ENCODE measurements around the gene EEF1AKMT4. TPM values are rescaled to one million over a fixed set of nuclear protein-coding genes. Genes with fewer than 3 reads are reported as not detected.
"Not testable (repeated sequence)": the region's sequence is repeated elsewhere in the genome, so short reads cannot be mapped to it uniquely, and the experiment has no call there.

The EEF1AKMT4 gene
- polyA plus RNA-seq, 2 of the 4 experiments (the other 2 are of a cell fraction) = 9.8 to 12.7 TPM

DNA sequence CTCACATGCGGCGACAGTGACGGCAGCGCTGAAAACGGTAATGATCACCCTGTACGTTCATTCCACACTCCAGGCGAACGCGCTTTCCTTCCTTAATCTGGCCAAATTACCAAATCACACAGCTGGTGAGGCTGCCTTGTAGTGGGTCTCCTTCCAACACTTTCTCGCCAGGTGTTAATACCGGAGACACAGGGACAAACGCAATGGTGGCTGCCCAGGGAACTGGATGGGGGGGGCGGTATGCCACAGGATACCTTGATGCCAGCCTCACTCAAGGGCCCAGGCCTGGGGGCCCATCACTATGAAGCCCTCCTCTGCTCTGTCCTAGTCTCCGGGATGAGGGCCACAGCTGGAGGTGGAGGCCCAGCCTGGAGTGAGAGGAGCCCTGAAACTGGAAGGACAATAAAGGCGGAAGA lies 13.3 kb downstream of the EEF1AKMT4 start (continued):
- TF ChIP-seq HOXB13 (CRISPR knock-in tag; IDR thresholded peaks at IDR 0.05; ENCODE audit: low read depth) (no peak), HOXA7 (CRISPR knock-in tag; IDR thresholded peaks at IDR 0.05) (no peak)
- TF ChIP-seq, protein P1, sequence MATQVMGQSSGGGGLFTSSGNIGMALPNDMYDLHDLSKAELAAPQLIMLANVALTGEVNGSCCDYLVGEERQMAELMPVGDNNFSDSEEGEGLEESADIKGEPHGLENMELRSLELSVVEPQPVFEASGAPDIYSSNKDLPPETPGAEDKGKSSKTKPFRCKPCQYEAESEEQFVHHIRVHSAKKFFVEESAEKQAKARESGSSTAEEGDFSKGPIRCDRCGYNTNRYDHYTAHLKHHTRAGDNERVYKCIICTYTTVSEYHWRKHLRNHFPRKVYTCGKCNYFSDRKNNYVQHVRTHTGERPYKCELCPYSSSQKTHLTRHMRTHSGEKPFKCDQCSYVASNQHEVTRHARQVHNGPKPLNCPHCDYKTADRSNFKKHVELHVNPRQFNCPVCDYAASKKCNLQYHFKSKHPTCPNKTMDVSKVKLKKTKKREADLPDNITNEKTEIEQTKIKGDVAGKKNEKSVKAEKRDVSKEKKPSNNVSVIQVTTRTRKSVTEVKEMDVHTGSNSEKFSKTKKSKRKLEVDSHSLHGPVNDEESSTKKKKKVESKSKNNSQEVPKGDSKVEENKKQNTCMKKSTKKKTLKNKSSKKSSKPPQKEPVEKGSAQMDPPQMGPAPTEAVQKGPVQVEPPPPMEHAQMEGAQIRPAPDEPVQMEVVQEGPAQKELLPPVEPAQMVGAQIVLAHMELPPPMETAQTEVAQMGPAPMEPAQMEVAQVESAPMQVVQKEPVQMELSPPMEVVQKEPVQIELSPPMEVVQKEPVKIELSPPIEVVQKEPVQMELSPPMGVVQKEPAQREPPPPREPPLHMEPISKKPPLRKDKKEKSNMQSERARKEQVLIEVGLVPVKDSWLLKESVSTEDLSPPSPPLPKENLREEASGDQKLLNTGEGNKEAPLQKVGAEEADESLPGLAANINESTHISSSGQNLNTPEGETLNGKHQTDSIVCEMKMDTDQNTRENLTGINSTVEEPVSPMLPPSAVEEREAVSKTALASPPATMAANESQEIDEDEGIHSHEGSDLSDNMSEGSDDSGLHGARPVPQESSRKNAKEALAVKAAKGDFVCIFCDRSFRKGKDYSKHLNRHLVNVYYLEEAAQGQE (IDR thresholded peaks at IDR 0.05) = no peak

DNA sequence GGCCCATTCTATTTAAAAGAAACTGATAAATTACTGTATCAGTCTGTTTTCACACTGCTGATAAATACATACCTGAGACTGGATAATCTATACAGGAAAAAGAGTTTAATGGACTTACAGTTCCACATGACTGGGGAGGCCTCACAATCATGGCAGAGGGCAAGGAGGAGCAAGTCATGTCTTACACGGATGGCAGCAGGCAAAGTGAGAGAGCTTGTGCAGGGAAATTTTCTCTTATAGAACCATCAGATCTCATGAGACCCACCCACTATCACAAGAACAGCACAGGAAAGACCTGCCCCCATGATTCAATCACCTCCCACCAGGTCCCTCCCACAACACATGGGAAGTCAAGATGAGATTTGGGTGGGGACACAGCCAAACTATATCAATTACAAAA lies 17.8 kb downstream of the EEF1AKMT4 start:
- DNase-seq (ENCODE audit: low read depth in 1 of 2, low spot score in 1 of 2); ATAC-seq; H3K4me1 ChIP-seq; H3K4me2 ChIP-seq; FAIRE-seq; H3K4me3 ChIP-seq; CTCF ChIA-PET; H3K27ac ChIP-seq; POLR2A ChIA-PET; H3K9me3 ChIP-seq: not testable (repeated sequence)
- 94% methylated on average over 1 of the region's 1 CpG for WGBS (ENCODE audit: missing lambda C conversion rate)

DNA sequence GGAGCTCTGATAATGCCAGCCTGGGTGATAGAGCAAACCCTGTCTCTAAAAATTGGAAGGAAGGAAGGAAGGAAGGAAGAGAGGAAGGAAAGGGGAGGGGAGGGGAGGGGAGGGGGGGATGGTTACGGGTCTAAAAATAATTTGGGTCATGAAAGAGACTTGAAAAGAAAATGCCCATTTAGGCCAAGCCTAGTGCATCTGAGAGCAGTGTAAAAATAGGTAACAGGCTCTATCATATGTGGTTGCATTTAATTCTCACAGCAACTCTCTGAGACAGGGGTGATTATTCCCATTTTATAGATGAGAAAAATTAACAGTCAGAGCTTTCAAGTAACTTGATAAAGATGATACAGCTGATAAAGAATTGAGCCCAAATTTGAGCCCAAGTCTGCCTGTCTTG lies 22.8 kb downstream of the EEF1AKMT4 start:
- Histone ChIP-seq H3K4me2 (no peak overlapping the region), H3K4me1 (no peaks in the 10 kb centered on the region), H3K27ac (no peak overlapping the region), H3K4me3 (no peak overlapping the region), H3K9me3 (no peaks in the 10 kb centered on the region)
- WGBS (ENCODE audit: missing lambda C conversion rate) = 15% methylated on average over 1 of the region's 1 CpG
- DNase-seq (ENCODE audit: low read depth in 1 of 2, low spot score in 1 of 2) (no peak), ATAC-seq (no peak), FAIRE-seq (no peak)
- ChIA-PET POLR2A (interaction anchor here (0.6 kb wide), 1 partner anchor 119 kb away, joined by 8 read pairs; no protein-coding TSS in a partner anchor), CTCF (interaction anchor here (0.6 to 1.6 kb wide), 3 partner anchors 17 to 377 kb away, joined by 3 to 7 read pairs (median 3); no protein-coding TSS in a partner anchor)
- TF ChIP-seq MAZ (IDR thresholded peaks at IDR 0.05; ENCODE audit: borderline replicate concordance, low read depth, low read length) = no peak
- TF ChIP-seq, protein P2, sequence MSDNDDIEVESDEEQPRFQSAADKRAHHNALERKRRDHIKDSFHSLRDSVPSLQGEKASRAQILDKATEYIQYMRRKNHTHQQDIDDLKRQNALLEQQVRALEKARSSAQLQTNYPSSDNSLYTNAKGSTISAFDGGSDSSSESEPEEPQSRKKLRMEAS (IDR thresholded peaks at IDR 0.05) = no peak
- TF ChIP-seq TP53 (CRISPR knock-in tag; IDR thresholded peaks at IDR 0.05) = no peak
- TF ChIP-seq ZSCAN20 (CRISPR knock-in tag; IDR thresholded peaks at IDR 0.05) = no peak
- TF ChIP-seq FOSB (CRISPR knock-in tag; IDR thresholded peaks at IDR 0.05) = no peak
- no peak for TF ChIP-seq ELK1 (IDR thresholded peaks at IDR 0.05; ENCODE audit: low read depth, low read length)
- TF ChIP-seq CEBPB (IDR thresholded peaks at IDR 0.05) = no peak

DNA sequence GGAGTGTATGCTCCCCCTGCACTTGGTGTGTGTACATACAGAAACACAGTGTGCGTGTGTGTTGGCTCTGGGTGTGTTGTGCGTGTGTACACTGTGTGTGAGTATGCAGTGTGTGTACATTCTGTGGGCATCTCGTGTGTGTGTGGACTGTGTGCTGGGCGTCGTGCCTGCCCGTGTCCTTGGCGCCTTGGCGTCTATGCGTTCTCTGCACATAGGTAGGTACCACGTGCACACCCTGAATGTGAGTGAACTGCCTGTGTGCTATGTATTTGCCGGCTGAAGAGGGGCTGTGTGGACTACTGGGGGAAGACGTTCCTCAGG lies 25.9 kb downstream of the EEF1AKMT4 start:
- Histone ChIP-seq H3K27ac (no peak overlapping the region), H3K9me3 (no peaks in the 10 kb centered on the region), H3K4me2 (no peak overlapping the region), H3K4me3 (no peak overlapping the region), H3K4me1 (no peaks in the 10 kb centered on the region)
- TF ChIP-seq POLR2A (IDR thresholded peaks at IDR 0.05; ENCODE audit: low read length) (no peak), KDM1A (IDR thresholded peaks at IDR 0.05; ENCODE audit: low read depth) (no peak), HDAC2 (IDR thresholded peaks at IDR 0.05) (no peak), POLR2AphosphoS2 (conservative IDR thresholded peaks at IDR 0.05; ENCODE audit: low read length) (no peak), RAD21 (conservative IDR thresholded peaks at IDR 0.05 in 1 of 2, IDR thresholded peaks at IDR 0.05 in 1 of 2) (no peak), TP53 (CRISPR knock-in tag; IDR thresholded peaks at IDR 0.05) (no peak), E2F6 (IDR thresholded peaks at IDR 0.05; ENCODE audit: borderline replicate concordance, low read depth) (no peak), JUNB (IDR thresholded peaks at IDR 0.05) (no peak), GATA3 (IDR thresholded peaks at IDR 0.05; ENCODE audit: borderline replicate concordance) (no peak), HEYL (CRISPR knock-in tag; IDR thresholded peaks at IDR 0.05) (no peak), MYC (IDR thresholded peaks at IDR 0.05; ENCODE audit: borderline replicate concordance, low read length) (no peak), JUN (IDR thresholded peaks at IDR 0.05) (no peak)
- TF ChIP-seq, protein P3, sequence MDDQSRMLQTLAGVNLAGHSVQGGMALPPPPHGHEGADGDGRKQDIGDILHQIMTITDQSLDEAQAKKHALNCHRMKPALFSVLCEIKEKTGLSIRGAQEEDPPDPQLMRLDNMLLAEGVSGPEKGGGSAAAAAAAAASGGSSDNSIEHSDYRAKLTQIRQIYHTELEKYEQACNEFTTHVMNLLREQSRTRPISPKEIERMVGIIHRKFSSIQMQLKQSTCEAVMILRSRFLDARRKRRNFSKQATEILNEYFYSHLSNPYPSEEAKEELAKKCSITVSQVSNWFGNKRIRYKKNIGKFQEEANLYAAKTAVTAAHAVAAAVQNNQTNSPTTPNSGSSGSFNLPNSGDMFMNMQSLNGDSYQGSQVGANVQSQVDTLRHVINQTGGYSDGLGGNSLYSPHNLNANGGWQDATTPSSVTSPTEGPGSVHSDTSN (IDR thresholded peaks at IDR 0.05) = no peak
- no peak for FAIRE-seq
- no peak; a peak in 1 of 6 replicates for ATAC-seq
- ChIA-PET CTCF (no interaction called here), POLR2A (no interaction called here)
- 62% methylated on average over 6 of the region's 12 CpGs for WGBS (ENCODE audit: missing lambda C conversion rate)
- no peak for DNase-seq (ENCODE audit: low read depth in 1 of 2, low spot score in 1 of 2)
